HG03025 (cell line): ENCODE results near the gene TLR8.
A peak's percentile ranks its signal among the peaks of the same experiment; 100 is the strongest.
"Not testable (repeated sequence)": the region's sequence is repeated elsewhere in the genome, so short reads cannot be mapped to it uniquely, and the experiment has no call there.

Experiments
- ATAC-seq: cut with Tn5 transposase; IDR thresholded peaks from one replicate; pipeline ENCODE4 v1.9.1; 2021; ENCODE audit warnings: mild to moderate bottlenecking, moderate library complexity; ENCODE audit not compliant: unreplicated experiment, low FRiP score

TLR8 gene

GRCh38 chrX:12944452-12944851, 38.0 kb downstream of the TLR8 start:
- ATAC-seq: not testable (repeated sequence)

DNA sequence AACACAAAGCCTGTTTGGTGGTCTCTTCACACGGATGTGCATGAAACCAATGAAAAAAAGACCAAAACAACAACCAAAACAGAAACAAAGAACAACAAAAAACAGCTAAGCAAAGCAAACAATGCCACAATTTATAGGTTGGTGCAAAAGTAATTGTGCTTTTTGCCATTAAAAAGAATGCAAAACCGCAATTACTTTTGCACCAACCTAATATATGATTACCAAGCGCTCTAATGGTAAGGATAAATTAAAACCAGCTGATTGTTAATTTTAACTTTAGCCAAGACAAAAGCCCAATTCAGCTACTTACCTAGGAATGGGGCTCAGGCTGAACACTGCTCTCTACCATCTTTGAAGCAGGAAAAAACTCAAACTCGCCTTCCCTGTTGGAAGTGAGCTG, 39.1 kb downstream of the TLR8 start:
- ATAC-seq: no peak

DNA sequence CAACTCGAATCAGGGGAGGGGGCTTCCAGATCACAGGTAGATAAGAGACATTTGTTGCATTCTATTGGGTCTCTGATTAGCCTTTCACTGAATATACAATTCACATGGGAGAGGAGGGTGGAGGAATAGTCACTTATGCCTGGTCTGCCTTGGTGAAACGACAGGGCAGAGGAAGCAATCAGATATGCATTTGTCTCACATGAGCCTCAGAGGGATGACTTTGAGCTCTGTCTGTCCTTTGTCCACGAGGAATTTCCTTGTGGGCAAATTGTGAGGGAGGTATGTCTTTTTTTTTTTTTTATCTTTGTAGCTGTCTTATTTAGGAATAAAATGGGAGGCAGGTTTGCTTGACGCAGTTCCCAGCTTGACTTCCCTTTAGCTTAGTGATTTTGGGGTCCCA, 40.0 kb downstream of the TLR8 start:
- no peak for ATAC-seq

GRCh38 chrX:12946838-12947544, 40.6 kb downstream of the TLR8 start:
- ATAC-seq: no peak

GRCh38 chrX:12947545-12948235, 41.3 kb downstream of the TLR8 start:
- ATAC-seq: no peak

- ATAC-seq: no peak
Observed at GRCh38 chrX:12948495-12948894, 42.1 kb downstream of the TLR8 start.

DNA sequence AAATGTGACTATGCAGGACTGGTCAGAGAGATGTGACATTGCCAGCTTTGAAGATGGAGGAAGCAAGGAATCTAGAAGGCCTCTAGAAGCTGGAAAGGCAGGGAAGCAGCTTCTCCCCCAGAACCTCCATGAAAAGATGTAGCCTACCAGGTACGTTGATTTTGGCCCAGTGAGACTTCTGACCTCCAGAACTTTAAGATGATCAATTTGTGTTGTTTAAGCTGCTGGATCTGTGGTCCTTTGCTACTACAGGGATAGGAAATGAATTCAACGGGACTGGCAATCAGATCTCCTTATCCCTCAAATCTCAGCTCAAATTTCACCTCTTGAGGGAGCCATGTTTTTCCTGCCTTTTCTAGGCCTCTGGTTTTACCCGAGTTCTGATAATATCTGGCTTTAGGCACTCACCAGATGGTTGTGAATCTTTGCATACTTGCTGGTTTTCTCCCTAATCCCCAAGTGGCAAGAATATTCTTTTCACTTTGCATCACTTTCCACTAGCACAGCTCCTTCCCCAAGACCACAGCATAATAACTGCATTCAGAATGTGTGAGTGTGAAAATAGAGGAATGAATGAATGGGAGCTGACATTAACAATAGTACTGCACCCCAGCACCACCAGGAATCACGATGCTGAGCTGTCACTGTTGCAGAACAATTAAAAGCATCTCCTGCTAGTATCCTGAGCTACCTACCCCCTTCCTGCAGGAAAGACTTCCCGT, 42.9 kb downstream of the TLR8 start:
- ATAC-seq: no peak

DNA sequence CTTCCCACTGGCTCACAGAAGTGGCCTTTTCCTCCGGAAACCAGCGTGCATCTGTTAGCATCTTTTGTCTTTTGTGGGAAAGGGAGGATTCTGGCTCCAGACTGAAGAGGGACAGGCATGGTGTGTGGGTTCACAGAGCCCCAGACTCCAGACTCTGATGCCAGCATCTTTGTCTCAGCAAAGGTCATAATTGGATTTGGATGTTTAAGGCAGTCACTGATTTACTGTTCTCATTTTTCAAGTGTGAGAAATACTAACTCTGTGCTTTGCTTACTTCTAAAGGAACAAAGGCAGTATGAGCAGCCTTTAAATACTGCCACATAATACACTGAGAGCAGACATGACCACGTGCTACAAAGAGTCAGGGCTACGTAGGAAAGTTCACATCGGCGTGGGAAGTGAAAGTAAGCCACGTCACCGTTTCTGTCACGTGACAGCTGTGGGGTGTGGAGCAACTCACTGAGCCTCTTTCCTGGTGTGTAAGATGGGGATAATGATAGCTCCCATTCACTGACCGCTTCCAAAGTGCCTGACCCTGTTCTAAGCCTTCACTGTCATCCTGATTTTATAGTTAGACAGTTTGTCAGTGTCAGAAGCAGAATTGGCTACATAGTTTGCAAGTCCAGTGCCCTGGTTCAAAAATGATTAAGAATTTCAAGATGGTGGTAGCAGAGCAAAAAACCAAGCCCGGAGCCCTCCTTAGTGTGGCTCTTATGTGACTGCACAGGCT, 43.7 kb downstream of the TLR8 start:
- peak; percentile 44 for ATAC-seq

DNA sequence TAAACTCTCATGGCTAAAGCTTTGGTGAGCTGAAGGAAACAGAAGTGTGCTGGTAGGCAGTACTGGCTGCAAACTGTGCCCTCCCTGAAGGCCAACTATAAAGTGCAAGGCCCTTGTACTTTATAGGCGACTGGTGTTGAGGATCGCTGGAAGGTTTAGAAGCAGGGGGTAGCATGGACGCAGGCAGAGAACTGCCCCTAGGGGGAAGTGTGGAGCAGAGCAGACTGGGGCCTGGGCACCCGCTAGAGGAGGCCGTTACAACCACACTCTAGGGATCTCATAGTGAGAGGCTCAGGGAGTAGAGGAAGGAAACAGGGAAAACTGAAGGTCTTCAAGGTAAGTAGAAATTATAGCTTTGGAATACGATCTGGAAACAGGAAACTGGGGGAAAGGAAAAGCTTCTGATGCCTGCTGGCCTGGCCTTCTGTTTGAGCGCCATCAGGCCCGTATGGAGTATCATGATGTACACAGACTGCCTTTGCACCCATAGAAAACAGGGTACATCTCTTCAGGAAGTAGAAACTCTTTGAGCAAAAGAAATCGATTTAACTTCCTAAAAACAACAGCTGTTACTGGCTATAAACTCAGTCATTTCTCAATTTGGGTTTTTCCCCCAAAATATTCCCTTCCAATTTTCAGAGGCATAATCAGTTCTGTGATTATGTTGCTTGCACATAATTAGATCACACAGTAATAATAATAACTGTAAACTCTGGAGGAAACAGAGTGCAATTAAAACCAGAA, 44.6 kb downstream of the TLR8 start:
- ATAC-seq: no peak

GRCh38 chrX:12951595-12951975, 45.2 kb downstream of the TLR8 start:
- ATAC-seq: no peak

- no peak for ATAC-seq
Observed at GRCh38 chrX:12953420-12953819, 47.0 kb downstream of the TLR8 start.

- no peak for ATAC-seq
Observed at GRCh38 chrX:12954376-12954775, 48.0 kb downstream of the TLR8 start.

- no peak for ATAC-seq
Observed at GRCh38 chrX:12954981-12955380, 48.6 kb downstream of the TLR8 start.

DNA sequence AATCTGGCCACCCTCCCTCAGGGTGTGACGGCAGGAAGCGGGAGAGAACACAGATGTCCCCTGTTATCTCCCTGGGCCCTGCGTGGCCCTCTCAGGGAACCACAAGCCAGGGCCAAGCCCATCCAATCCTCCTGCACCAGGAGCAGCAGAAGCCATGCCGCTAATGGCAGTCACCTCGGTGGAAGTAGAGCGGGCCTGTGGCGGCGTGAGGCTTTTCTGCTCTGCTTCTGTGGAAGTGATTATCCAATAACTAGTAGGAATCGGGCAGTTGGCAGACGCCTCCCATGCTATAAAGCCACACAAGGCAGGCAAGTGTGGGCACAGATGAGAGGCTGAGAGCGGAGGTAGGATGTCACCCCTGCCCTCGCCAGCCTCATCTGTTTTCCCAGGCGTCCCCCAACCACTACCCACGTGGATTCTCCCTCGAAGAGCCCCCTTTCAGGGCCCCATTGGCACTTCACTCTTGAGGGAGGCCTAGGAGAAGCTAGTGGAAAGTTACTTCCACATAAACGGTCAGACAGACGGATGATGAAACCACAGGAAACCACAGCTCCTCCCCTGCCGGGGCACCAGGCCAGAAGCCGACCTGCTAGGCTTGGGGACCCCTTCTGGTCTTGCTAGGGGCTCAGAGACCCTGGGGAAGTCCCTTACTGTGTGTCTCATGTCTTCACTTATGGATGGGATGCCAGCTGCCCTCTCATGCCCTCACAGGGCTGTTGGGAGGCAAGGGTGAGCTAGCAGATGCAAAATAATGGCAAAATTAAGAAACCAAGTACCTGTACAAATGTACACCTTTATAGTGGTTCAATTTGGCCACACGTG, 49.7 kb downstream of the TLR8 start:
- ATAC-seq: peak; percentile 22

DNA sequence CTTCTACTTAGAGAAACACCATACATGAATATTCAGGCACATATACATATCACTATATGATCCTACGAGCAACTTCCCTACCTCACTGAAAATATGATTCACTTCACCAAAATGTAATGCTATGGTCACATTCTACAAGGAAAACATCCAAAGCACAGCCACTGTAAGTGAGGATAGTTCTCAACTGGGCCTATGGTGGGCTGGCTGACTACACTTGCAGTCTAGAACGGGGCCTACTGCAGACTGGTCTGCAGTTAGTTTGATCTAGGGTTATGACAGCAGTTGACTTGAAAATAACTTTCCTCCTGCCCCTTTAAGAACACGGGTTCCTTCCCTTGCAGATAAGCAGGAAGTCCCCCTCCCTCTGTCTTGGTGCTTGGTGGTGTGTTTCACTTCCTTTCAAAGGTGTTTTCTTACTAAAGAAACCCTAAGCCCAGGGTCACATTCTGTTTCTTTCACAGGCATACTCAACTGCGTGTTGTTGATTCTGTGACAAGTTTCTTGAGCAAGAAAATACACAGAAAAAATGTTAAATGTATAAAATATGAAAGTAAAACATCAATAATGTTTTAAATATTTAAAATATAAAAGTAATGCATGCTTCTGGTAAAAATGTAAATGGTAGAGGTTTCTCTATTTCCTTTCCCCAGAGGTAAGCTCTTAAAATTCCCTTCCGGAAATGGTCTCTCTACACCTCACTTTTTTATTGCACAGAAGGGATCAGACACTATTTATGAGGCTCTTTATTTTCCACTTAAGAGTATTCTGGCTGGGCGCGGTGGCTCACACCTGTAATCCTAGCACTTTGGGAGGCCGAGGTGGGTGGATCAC, 50.5 kb downstream of the TLR8 start:
- ATAC-seq: peak; percentile 90

GRCh38 chrX:12958059-12958458, 51.6 kb downstream of the TLR8 start:
- no peak for ATAC-seq

DNA sequence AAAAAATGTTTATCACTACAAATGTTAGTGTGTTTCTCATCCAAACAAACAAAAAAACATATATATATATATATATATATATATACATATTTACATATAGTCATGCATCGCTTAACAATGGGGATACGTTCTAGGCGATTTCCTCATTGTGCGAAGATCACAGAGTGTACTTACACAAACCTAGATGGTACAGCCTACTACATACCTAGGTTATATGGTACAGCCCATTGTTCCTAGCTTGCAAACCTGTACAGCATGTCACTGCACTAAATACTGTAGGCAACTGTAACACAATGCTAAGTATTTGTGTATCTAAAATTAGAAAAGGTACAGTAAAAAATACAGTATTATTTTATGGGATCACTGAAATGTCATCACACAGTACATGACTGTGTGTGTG, 52.0 kb downstream of the TLR8 start:
- ATAC-seq: no peak

GRCh38 chrX:12961196-12961718, 54.8 kb downstream of the TLR8 start:
- no peak for ATAC-seq
